Right cardiac atrium (tissue), 5 donors: ENCODE data around the gene OR8D2. TPM values are rescaled to one million over a fixed set of nuclear protein-coding genes. Genes with fewer than 3 reads are reported as not detected.

ENCODE experiments used
- ATAC-seq, 2 donors: fragments of 200-7000 bp; cut with Tn5 transposase; one replicate each; pipeline versions ENCODE4 v1.8.0 to v1.9.1; 2020; ENCODE audit warnings: moderate library complexity in 2 of 2, mild to moderate bottlenecking in 1 of 2
- DNase-seq, 3 donors: peaks; one replicate each; pipeline ENCODE4 v3.0.0-alpha.2; 2020
- H3K27ac ChIP-seq: one replicate; pipeline ENCODE4 v1.5.1; 2013; ENCODE audit warnings: mild to moderate bottlenecking, low read length, control low read depth, moderate library complexity
- H3K27me3 ChIP-seq: one replicate; pipeline ENCODE4 v1.6.1; 2013; ENCODE audit not compliant: control insufficient read depth, insufficient read depth
- H3K4me1 ChIP-seq: one replicate; pipeline ENCODE4 v1.6.1; 2013; ENCODE audit warnings: low read length; ENCODE audit not compliant: control insufficient read depth, insufficient read depth
- H3K4me3 ChIP-seq: one replicate; pipeline ENCODE4 v1.5.1; 2013; ENCODE audit warnings: low read length, control low read depth
- H3K9me3 ChIP-seq: one replicate; pipeline ENCODE4 v1.6.1; 2013; ENCODE audit warnings: low read length; ENCODE audit not compliant: control insufficient read depth
- WGBS: extraction: QIAGEN DNeasy Blood & Tissue Kit; methylation state at CpG from one replicate; pipeline ENCODE4 v1.1.7; 2013; 5-methylcytosine and 5-hydroxymethylcytosine counted together
- intact Hi-C, 4 donors: fragments of 100-400 bp; cut with DNase I; formaldehyde crosslinking; loops; one replicate each; pipeline versions ENCODE4 v1.11.0 to v1.14.0; 2022 to 2023
- polyA plus RNA-seq: library from polyadenylated mRNA; stranded (reverse); fragments of 200-250 nt; gene quantifications from one replicate; pipeline ENCODE4 v1.2.3, GENCODE V29; 2013
- total RNA-seq, 4 donors: library from RNA; stranded (reverse); fragmentation: NEBNext Ultra II Directional; extraction: Animal tissue kit (Norgen Biotek cat#: 25700); gene quantifications; one replicate each; pipeline ENCODE4 v1.2.1, GENCODE V29; 2021
- donor health status: healthy with polysubstance abuse.
- donor health status: DM: no; HTN: yes; CAD: no.
- donor health status: DM: no; HTN: no; CAD: no.
- donor health status: DM: no; HTN: yes; CAD: no; lungs with severe emphysema.
- donor health status: DM: yes; HTN: yes; CAD: no.

OR8D2 gene
- total and polyA plus RNA-seq, 5 donors, result not detected

DNA sequence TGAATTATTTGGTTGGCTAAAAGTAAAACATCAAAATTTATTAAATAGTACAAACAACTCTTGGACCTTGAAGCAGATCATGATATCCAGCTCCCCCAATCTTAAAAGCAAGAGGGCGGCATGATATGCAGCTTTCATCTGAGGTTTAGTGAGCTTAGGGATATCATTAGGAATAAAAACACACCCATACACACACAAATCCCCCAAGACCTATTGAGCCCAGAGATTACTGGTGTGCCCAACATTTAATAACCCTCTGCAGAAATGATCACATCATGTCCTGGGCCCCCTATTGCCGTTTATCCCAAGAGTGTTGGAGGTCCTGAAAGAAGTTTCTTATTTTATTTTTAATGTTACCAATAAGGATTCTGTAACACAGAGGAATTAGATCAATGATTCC is 6.1 kb downstream of the OR8D2 start, which contains the start of gene OR8D1:
Gene OR8D1 (minus strand): TSS at position 101 of the 400 bp plus-strand sequence. CDS start 3,183 bp downstream, outside the sequence.
- Histone ChIP-seq H3K27me3 (no peaks in the 10 kb centered on the region), H3K27ac (no peak within 1 kb of the TSS), H3K4me1 (no peaks in the 10 kb centered on the region), H3K9me3 (no peaks in the 10 kb centered on the region), H3K4me3 (no peak within 1 kb of the TSS)
- intact Hi-C loops, result no loop called here
- WGBS, result 80% methylated on average over 2 of the region's 2 CpGs
- ATAC-seq, result no peak
- no peak for DNase-seq

DNA sequence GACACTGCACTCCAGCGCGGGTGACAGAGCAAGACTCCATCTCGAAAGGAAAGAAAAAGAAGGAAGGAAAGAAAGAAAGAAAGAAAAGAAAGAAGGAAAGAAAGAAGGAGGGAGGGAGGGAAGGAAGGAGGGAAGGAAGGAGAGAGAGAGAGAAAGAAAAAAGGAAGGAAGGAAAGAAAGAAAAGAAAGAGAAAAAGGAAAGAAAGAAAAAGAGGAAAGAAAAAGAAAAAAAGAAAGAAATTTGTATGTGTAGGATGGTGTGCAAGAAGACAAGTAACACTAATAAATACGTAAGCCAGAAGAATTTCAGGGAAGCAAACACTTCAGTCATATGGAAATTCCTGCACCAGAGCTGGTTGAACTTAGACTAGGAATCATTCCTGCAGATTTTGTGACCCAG is 6.9 kb downstream of the OR8D2 start:
- H3K27me3 ChIP-seq, result no peaks in the 10 kb centered on the region
- 87% methylated on average over 4 of the region's 4 CpGs for WGBS
- no peak for DNase-seq
- ATAC-seq, result no peak
- no peak overlapping the region for H3K27ac ChIP-seq
- intact Hi-C loops, result no loop called here
- H3K9me3 ChIP-seq, result no peaks in the 10 kb centered on the region
- H3K4me1 ChIP-seq, result no peaks in the 10 kb centered on the region
- no peak overlapping the region for H3K4me3 ChIP-seq

DNA sequence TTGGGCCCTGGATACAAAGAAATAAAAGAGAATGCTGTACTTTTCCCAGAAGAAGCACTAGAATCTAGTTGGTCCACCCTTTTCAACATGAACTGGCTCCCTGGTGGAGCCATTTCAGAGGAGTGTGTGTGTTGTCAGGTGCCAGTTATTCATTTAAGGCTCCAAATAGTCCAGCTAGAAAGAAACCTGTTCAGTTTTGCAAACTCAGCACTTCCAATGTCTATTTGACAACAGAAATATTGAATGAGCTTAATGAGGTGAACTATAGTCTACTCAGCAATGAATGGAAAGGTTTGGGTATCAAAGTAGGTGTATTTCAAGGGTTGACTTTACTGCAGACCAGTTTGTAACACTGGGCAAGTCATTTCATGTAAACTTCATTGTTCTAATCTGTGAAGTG is 8.3 kb downstream of the OR8D2 start:
- ATAC-seq, result no peak
- DNase-seq, result no peak
- no peaks in the 10 kb centered on the region for H3K4me1 ChIP-seq
- intact Hi-C loops, result no loop called here
- H3K27ac ChIP-seq, result no peak overlapping the region
- H3K9me3 ChIP-seq, result no peaks in the 10 kb centered on the region
- no peak overlapping the region for H3K4me3 ChIP-seq
- no peaks in the 10 kb centered on the region for H3K27me3 ChIP-seq

DNA sequence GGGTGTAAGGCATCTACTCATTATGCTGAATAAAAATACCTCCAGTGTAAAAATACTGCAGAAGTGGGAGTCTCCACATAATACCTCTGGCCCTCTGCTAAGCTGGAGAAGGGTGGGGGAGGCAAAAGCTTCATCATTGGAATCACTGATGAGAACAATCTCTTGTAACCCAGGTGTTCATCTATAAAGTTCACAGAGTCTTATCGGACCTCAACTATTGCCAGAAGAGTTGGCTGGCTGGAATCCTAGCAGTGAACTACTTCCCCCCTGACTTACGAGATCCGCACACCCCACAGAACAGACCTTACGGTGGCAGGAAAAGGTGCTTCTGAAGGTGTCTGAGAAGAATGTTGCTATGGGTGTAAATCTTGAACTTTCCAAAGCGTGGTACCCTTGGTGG is 8.7 kb downstream of the OR8D2 start:
- no peak overlapping the region for H3K27ac ChIP-seq
- intact Hi-C loops, result no loop called here
- DNase-seq, result no peak
- no peaks in the 10 kb centered on the region for H3K27me3 ChIP-seq
- no peak overlapping the region for H3K4me3 ChIP-seq
- H3K4me1 ChIP-seq, result no peaks in the 10 kb centered on the region
- no peaks in the 10 kb centered on the region for H3K9me3 ChIP-seq
- WGBS, result 75% methylated on average over 5 of the region's 5 CpGs
- ATAC-seq, result no peak

DNA sequence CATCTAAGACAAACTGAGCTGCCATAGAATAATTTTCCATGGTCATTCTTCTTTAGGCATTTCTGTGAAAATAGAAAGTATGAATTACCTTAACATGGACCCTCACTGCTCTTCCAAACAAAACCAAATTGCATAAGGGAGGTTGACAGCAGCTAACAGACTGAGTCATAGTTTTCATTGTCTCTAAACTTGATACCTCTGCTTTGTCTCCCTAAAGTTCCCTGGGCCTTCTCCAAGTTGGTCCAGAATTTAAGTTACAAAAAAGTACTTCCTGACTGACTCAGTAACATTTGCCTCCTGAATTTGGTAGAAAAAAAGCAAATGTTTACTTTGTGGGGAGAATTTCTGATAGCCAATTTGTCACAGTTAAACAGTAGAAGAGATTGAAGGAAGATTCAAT is 9.3 kb downstream of the OR8D2 start:
- DNase-seq (no peak), ATAC-seq (no peak)
- intact Hi-C loops, result no loop called here
- no peaks in the 10 kb centered on the region for H3K4me1 ChIP-seq
- no peaks in the 10 kb centered on the region for H3K9me3 ChIP-seq
- H3K4me3 ChIP-seq, result no peak overlapping the region
- H3K27me3 ChIP-seq, result no peaks in the 10 kb centered on the region
- H3K27ac ChIP-seq, result no peak overlapping the region

DNA sequence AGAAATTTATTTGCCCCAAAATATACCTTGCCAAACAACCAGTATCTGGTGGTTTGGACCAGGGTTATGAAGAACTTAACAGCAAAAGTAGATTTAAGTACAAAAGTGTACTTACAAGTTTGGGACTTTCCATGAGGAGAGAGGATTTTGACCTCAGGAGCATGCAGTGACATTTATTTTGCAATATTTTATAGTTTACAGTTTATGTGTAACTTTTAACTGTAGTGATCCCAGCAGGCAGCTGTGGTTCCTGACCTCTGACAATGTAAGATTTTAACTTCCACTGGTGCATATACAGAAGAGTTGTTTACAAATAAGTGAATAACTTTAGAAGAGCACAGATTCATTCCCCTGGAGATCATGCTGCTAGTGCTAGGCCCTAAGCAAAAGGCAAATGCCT is 12.9 kb downstream of the OR8D2 start:
- Histone ChIP-seq H3K27ac (no peak overlapping the region), H3K9me3 (no peaks in the 10 kb centered on the region), H3K4me3 (no peak overlapping the region), H3K4me1 (no peaks in the 10 kb centered on the region), H3K27me3 (no peaks in the 10 kb centered on the region)
- intact Hi-C loops, result no loop called here
- ATAC-seq, result no peak
- DNase-seq, result no peak

DNA sequence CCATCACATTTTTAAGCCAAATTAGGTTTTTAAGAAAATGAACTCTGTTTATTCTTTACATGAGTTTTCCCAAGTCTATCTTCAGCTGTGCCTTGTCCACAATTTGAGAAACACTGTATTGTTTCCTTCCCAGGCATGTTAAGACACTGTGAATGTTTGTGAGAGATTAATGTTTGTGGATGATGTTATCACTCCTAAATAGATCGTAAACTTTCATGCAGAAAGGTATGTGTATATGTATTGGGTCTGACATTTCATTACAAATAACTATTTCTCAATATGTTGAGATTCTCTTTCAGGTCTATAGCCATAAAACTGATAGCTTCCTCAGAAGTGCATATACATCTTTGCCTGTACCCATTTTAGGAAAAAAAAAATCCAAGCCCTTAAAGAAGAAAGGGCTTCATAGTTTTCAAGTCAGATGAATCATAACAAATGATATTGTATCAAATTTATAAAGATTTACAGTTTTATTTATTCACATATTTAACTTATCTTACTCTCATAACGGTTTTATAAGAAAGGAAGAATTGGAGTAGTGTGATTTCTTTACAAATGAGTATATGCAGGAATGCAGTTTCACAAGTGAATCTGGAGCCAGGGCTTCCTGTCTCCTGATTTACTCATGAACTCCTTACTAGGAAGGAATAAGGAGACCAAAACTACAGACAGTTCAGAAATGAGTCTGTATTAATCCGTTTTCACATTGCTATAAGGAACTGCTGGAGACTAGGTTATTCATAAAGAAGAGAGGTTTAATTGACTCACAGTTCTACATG is 17.5 kb downstream of the OR8D2 start:
- Histone ChIP-seq H3K4me1 (no peaks in the 10 kb centered on the region), H3K4me3 (no peak overlapping the region), H3K9me3 (no peaks in the 10 kb centered on the region), H3K27me3 (no peaks in the 10 kb centered on the region), H3K27ac (no peak overlapping the region)
- WGBS, result 44% methylated on average over 3 of the region's 3 CpGs
- no peak for ATAC-seq
- no peak for DNase-seq
- intact Hi-C loops, result no loop called here

DNA sequence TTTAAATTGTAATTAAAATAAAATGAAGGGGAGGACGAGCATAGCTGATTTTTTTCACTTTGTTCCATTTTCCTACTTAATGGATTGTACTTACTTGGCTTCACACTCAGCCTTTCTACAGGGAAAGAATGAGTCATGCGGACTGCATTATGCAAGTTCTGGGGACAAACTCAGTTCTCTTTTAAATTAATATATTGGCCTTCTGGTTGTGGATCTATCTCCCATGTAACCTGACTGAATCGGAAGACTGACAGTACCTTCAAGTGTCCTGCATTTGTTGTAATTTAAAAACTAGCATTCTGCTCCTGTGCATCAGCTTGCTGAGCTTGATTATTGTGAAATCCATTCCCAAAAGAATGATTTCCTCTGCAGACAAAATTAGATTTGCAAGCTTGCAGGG is 18.4 kb downstream of the OR8D2 start:
- ATAC-seq (no peak), DNase-seq (no peak)
- intact Hi-C loops, result no loop called here
- H3K9me3 ChIP-seq, result no peaks in the 10 kb centered on the region
- H3K27ac ChIP-seq, result no peak overlapping the region
- H3K4me1 ChIP-seq, result no peaks in the 10 kb centered on the region
- H3K27me3 ChIP-seq, result no peaks in the 10 kb centered on the region
- WGBS, result 74% methylated on average over 3 of the region's 3 CpGs
- H3K4me3 ChIP-seq, result no peak overlapping the region

DNA sequence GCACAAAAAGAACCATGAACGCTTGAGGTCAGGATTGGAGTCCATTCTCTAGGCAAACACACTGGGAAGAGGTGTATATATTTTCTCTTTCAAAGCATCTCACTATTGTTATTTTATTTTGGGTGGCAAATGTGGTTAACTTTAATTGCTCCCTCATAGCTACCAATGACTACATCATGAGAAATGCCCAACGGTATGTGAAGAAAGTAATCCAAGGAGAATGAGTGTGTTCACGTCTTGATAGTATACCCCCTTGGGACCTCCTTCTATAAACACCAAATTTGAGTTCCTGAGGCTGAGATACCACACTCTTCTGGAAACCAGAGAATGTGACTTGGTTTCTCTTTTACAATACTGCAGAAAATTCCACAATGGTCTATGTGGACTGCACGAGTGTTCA is 22.1 kb downstream of the OR8D2 start:
- H3K4me3 ChIP-seq, result no peak overlapping the region
- intact Hi-C loops, result no loop called here
- ATAC-seq, result no peak
- no peak for DNase-seq
- 79% methylated on average over 4 of the region's 4 CpGs for WGBS
- no peaks in the 10 kb centered on the region for H3K27me3 ChIP-seq
- H3K4me1 ChIP-seq, result no peaks in the 10 kb centered on the region
- H3K9me3 ChIP-seq, result no peaks in the 10 kb centered on the region
- no peak overlapping the region for H3K27ac ChIP-seq

DNA sequence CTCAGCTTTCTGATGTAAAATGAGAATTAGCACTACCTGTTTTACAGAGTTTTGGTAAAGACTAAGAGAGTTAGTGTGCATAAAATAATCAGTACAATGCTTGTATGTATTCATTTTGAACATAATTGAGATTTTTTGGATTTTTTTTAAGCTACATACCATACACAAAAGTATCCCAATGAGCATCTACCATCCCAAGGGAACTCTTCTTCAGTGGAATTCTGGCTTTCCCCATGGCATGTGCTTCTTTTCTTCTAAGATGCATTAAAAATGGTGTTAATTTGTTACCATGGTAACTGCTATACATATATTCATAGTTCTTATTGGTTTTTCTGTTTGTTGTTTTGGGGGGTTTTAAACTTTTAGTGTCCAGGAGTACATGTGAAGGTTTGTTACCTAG is 24.0 kb downstream of the OR8D2 start:
- no peak for ATAC-seq
- Histone ChIP-seq H3K4me1 (no peaks in the 10 kb centered on the region), H3K27me3 (no peaks in the 10 kb centered on the region), H3K4me3 (no peak overlapping the region), H3K27ac (no peak overlapping the region), H3K9me3 (no peaks in the 10 kb centered on the region)
- DNase-seq, result no peak
- intact Hi-C loops, result no loop called here

DNA sequence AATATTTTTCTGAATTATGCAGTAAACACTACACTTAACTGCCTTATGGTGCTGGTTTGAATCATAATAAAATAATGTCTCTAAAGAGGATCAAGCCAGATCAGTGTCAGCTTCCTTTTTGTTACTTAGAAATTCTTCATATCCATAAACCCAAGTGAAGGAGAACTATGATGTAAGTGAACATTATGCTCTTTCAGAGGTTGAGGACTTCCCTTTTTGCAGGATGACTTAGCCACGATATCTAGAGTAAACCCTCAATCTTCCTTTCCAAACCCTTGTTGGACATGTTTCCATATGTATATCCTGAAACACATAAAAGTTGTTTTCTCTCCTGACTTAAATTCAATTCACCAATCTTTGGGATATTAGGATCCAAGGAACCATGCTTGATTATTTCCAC is 25.3 kb downstream of the OR8D2 start:
- no peak overlapping the region for H3K4me3 ChIP-seq
- intact Hi-C loops, result no loop called here
- no peaks in the 10 kb centered on the region for H3K9me3 ChIP-seq
- no peaks in the 10 kb centered on the region for H3K27me3 ChIP-seq
- H3K27ac ChIP-seq, result no peak overlapping the region
- no peak for ATAC-seq
- 66% methylated on average over 1 of the region's 1 CpG for WGBS
- DNase-seq, result no peak
- H3K4me1 ChIP-seq, result no peaks in the 10 kb centered on the region
